Measurements from ENCODE around the gene TSHZ1.

- no peak for TF ChIP-seq POLR2A (IDR thresholded peaks at IDR 0.05; ENCODE audit: extremely low read depth, insufficient read length)
- TF ChIP-seq CTCF (IDR thresholded peaks at IDR 0.05; ENCODE audit: low read depth, low read length): no peak
- no peak for TF ChIP-seq MAX (IDR thresholded peaks at IDR 0.05; ENCODE audit: low read depth, low read length)
Measured at GRCh38 chr18:75275226-75275625, 64.6 kb downstream of the TSHZ1 start.
